ENCODE results near the gene NDST1.

GRCh38 chr5:150519560-150519945, 11.6 kb downstream of the NDST1 start:
- TF ChIP-seq POLR2AphosphoS5 (IDR thresholded peaks at IDR 0.05; ENCODE audit: low read depth, low read length) (no peak), REST (IDR thresholded peaks at IDR 0.05; ENCODE audit: low read depth, low read length) (no peak), CTCF (IDR thresholded peaks at IDR 0.05) (no peak), EP300 (IDR thresholded peaks at IDR 0.05; ENCODE audit: borderline replicate concordance in 1 of 2, low read depth in 1 of 2, low read length in 1 of 2) (no peak)
